Mammary epithelial cell (primary cell): ENCODE results near the gene MLEC.

ENCODE experiments used
- CTCF ChIP-seq, 2 donors: IDR thresholded peaks in 1 of 2; conservative IDR thresholded peaks in 1 of 2; 2 replicates each; pipeline ENCODE4 v1.5.1; 2011 to 2012; ENCODE audit warnings: inconsistent platforms in 2 of 2, low read length in 2 of 2, mild to moderate bottlenecking in 2 of 2, control low read depth in 1 of 2, low read depth in 1 of 2; ENCODE audit not compliant: insufficient read depth in 1 of 2; ENCODE audit errors: extremely low read depth in 1 of 2
- EZH2 ChIP-seq: IDR thresholded peaks from 2 replicates; pipeline ENCODE4 v1.6.1; 2012; ENCODE audit warnings: low read length, inconsistent platforms, borderline replicate concordance

- no peak for TF ChIP-seq CTCF (conservative IDR thresholded peaks at IDR 0.05 in 1 of 2, IDR thresholded peaks at IDR 0.05 in 1 of 2; ENCODE audit: extremely low read depth in 1 of 2, insufficient read depth in 1 of 2, low read depth in 1 of 2, low read length in 2 of 2)
- no peak for TF ChIP-seq EZH2
These were observed 48.2 kb downstream of the MLEC start for GRCh38 chr12:120735181-120735580.
